WTC11 (cell line): ENCODE results near the gene ELOF1. TPM values are rescaled to one million over a fixed set of nuclear protein-coding genes. Genes with fewer than 3 reads are reported as not detected.

Experiments used
- AR ChIP-seq: fragments of 250-450 bp; sonication (Bioruptor Pico); IDR thresholded peaks from 2 replicates; pipeline ENCODE4 v1.9.0; 2021; ENCODE audit warnings: mild to moderate bottlenecking
- ATF1 ChIP-seq: sonication (generic); formaldehyde crosslinking; IDR thresholded peaks from 2 replicates; pipeline ENCODE4 v1.8.1; 2023; ENCODE audit warnings: mild to moderate bottlenecking, moderate library complexity, missing genetic modification reagents
- ATF6 ChIP-seq: sonication (generic); formaldehyde crosslinking; IDR thresholded peaks from 2 replicates; pipeline ENCODE4 v1.8.1; 2023; ENCODE audit warnings: mild to moderate bottlenecking, missing genetic modification reagents
- CREB1 ChIP-seq: sonication (generic); formaldehyde crosslinking; IDR thresholded peaks from 2 replicates; pipeline ENCODE4 v1.8.0; 2023; ENCODE audit warnings: mild to moderate bottlenecking, missing genetic modification reagents
- E2F1 ChIP-seq: sonication (generic); formaldehyde crosslinking; IDR thresholded peaks from 2 replicates; pipeline ENCODE4 v1.8.0; 2022; ENCODE audit warnings: mild to moderate bottlenecking, missing genetic modification reagents
- ELF4 ChIP-seq: sonication (generic); formaldehyde crosslinking; IDR thresholded peaks from 2 replicates; pipeline ENCODE4 v1.8.1; 2022; ENCODE audit warnings: low read depth, mild to moderate bottlenecking, moderate library complexity, missing genetic modification reagents
- ERG ChIP-seq: fragments of 250-450 bp; sonication (Bioruptor Pico); IDR thresholded peaks from 2 replicates; pipeline ENCODE4 v1.8.0; 2021; ENCODE audit warnings: mild to moderate bottlenecking
- ETV6 ChIP-seq: sonication (generic); formaldehyde crosslinking; IDR thresholded peaks from 2 replicates; pipeline ENCODE4 v1.8.1; 2022; ENCODE audit warnings: mild to moderate bottlenecking, missing genetic modification reagents
- FOXK1 ChIP-seq: sonication (generic); formaldehyde crosslinking; IDR thresholded peaks from 2 replicates; pipeline ENCODE4 v1.8.0; 2022; ENCODE audit warnings: mild to moderate bottlenecking, moderate library complexity, missing genetic modification reagents
- FOXP1 ChIP-seq: sonication (generic); formaldehyde crosslinking; IDR thresholded peaks from 2 replicates; pipeline ENCODE4 v1.8.0; 2022; ENCODE audit warnings: missing genetic modification reagents, mild to moderate bottlenecking, moderate library complexity, borderline replicate concordance
- HMGA2 ChIP-seq: fragments of 250-450 bp; sonication (Bioruptor Pico); IDR thresholded peaks from 2 replicates; pipeline ENCODE4 v1.4.0; 2021; ENCODE audit warnings: mild to moderate bottlenecking, moderate library complexity
- JAZF1 ChIP-seq: fragments of 250-450 bp; sonication (Bioruptor Pico); IDR thresholded peaks from 2 replicates; pipeline ENCODE4 v1.9.0; 2021; ENCODE audit warnings: moderate library complexity, mild to moderate bottlenecking, inconsistent platforms
- KAT7 ChIP-seq: sonication (generic); formaldehyde crosslinking; IDR thresholded peaks from 2 replicates; pipeline ENCODE4 v1.8.1; 2023; ENCODE audit warnings: missing genetic modification reagents, mild to moderate bottlenecking, borderline replicate concordance
- MAX ChIP-seq: sonication (generic); formaldehyde crosslinking; IDR thresholded peaks from 2 replicates; pipeline ENCODE4 v1.8.0; 2022; ENCODE audit warnings: mild to moderate bottlenecking, missing genetic modification reagents
- RELA ChIP-seq: sonication (generic); formaldehyde crosslinking; IDR thresholded peaks from 2 replicates; pipeline ENCODE4 v1.8.1; 2022; ENCODE audit warnings: missing genetic modification reagents, mild to moderate bottlenecking, borderline replicate concordance
- SMAD4 ChIP-seq: sonication (generic); formaldehyde crosslinking; IDR thresholded peaks from 2 replicates; pipeline ENCODE4 v1.8.0; 2022; ENCODE audit warnings: mild to moderate bottlenecking, missing genetic modification reagents
- STAT6 ChIP-seq: sonication (generic); formaldehyde crosslinking; conservative IDR thresholded peaks from 2 replicates; pipeline ENCODE4 v1.8.1; 2023; ENCODE audit warnings: mild to moderate bottlenecking, low read depth, missing genetic modification reagents, moderate library complexity
- TEAD4 ChIP-seq: sonication (generic); formaldehyde crosslinking; IDR thresholded peaks from 2 replicates; pipeline ENCODE4 v1.8.0; 2022; ENCODE audit warnings: mild to moderate bottlenecking, missing genetic modification reagents
- ZNF281 ChIP-seq: sonication (generic); formaldehyde crosslinking; IDR thresholded peaks from 2 replicates; pipeline ENCODE4 v1.8.0; 2023; ENCODE audit warnings: mild to moderate bottlenecking, missing genetic modification reagents
- ZNF512 ChIP-seq: sonication (generic); formaldehyde crosslinking; IDR thresholded peaks from 2 replicates; pipeline ENCODE4 v1.8.1; 2022; ENCODE audit warnings: missing genetic modification reagents, borderline replicate concordance
- ZNF671 ChIP-seq: fragments of 250-450 bp; sonication (Bioruptor Pico); IDR thresholded peaks from 2 replicates; pipeline ENCODE4 v1.8.0; 2021; ENCODE audit warnings: mild to moderate bottlenecking
- ZSCAN18 ChIP-seq: fragments of 250-450 bp; sonication (Bioruptor Pico); IDR thresholded peaks from 2 replicates; pipeline ENCODE4 v2.1.2; 2022; ENCODE audit warnings: mild to moderate bottlenecking, moderate library complexity
- total RNA-seq: library from RNA; stranded (reverse); gene quantifications from 3 replicates; pipeline ENCODE4 v1.2.3, GENCODE V29; 2021

ELOF1 gene
- total RNA-seq, 1 experiment from 2014 or later: 86.0 TPM

- no peak for TF ChIP-seq ZNF281 (CRISPR knock-in tag)
- TF ChIP-seq ATF6 (CRISPR knock-in tag): no peak
- TF ChIP-seq ERG: no peak
- peak; percentile 66 for TF ChIP-seq FOXK1 (CRISPR knock-in tag)
- no peak for TF ChIP-seq ELF4 (CRISPR knock-in tag)
- TF ChIP-seq STAT6 (CRISPR knock-in tag): no peak
- TF ChIP-seq MAX: no peak
- 0 out of 2 replicates have a peak, but pooled peaks have one; percentile 62 for TF ChIP-seq KAT7 (CRISPR knock-in tag)
- TF ChIP-seq CREB1 (CRISPR knock-in tag): no peak
- TF ChIP-seq ETV6 (CRISPR knock-in tag): peak; percentile 62; the same call in 1 of the 2 replicates
- TF ChIP-seq SMAD4 (CRISPR knock-in tag): no peak
- TF ChIP-seq ZSCAN18 (CRISPR knock-in tag): no peak
- TF ChIP-seq ZNF512 (CRISPR knock-in tag): no peak
- TF ChIP-seq HMGA2 (CRISPR knock-in tag): no peak
- TF ChIP-seq RELA (CRISPR knock-in tag): no peak
- TF ChIP-seq AR: no peak
- TF ChIP-seq TEAD4 (CRISPR knock-in tag): no peak
- no peak for TF ChIP-seq JAZF1 (CRISPR knock-in tag)
- no peak for TF ChIP-seq ATF1 (CRISPR knock-in tag)
- TF ChIP-seq FOXP1 (CRISPR knock-in tag): peak; percentile 31; the same call in 1 of the 2 replicates
- TF ChIP-seq E2F1 (CRISPR knock-in tag): no peak
- no peak for TF ChIP-seq ZNF671 (CRISPR knock-in tag)
These were observed 30.3 kb downstream of the ELOF1 start, which contains the start of gene ECSIT (continued) for GRCh38 chr19:11528551-11529341.
